Measurements from ENCODE around the gene KLHL26. TPM values are rescaled to one million over a fixed set of nuclear protein-coding genes. Genes with fewer than 3 reads are reported as not detected.

KLHL26 gene
- total and polyA plus RNA-seq, 2 of the 13 experiments (the other 11 are each of a cell fraction or from before 2014, with no cell fraction given), result 1.5 to 1.7 TPM

- TF ChIP-seq ATF6 (CRISPR knock-in tag; conservative IDR thresholded peaks at IDR 0.05) (no peak), ZKSCAN1 (IDR thresholded peaks at IDR 0.05; ENCODE audit: low read length) (no peak), JUND (CRISPR knock-in tag; IDR thresholded peaks at IDR 0.05) (no peak), SNAPC2 (CRISPR knock-in tag; IDR thresholded peaks at IDR 0.05) (no peak), KLF9 (CRISPR knock-in tag; IDR thresholded peaks at IDR 0.05; ENCODE audit: low read depth) (no peak), GFI1 (CRISPR knock-in tag; IDR thresholded peaks at IDR 0.05; ENCODE audit: borderline replicate concordance) (no peak), ATF2 (CRISPR knock-in tag; IDR thresholded peaks at IDR 0.05) (no peak), NPAS2 (CRISPR knock-in tag; IDR thresholded peaks at IDR 0.05; ENCODE audit: borderline replicate concordance) (no peak), MAF1 (CRISPR knock-in tag; IDR thresholded peaks at IDR 0.05; ENCODE audit: borderline replicate concordance) (no peak), MZF1 (CRISPR knock-in tag; IDR thresholded peaks at IDR 0.05; ENCODE audit: borderline replicate concordance) (no peak), ZNF235 (CRISPR knock-in tag; IDR thresholded peaks at IDR 0.05; ENCODE audit: borderline replicate concordance) (no peak), ZNF234 (CRISPR knock-in tag; conservative IDR thresholded peaks at IDR 0.05) (no peak), ZNF879 (CRISPR knock-in tag; IDR thresholded peaks at IDR 0.05) (no peak), ZNF33B (CRISPR knock-in tag; IDR thresholded peaks at IDR 0.05) (no peak), REXO4 (CRISPR knock-in tag; IDR thresholded peaks at IDR 0.05; ENCODE audit: borderline replicate concordance) (peak; percentile 53; the same call in 1 of the 2 replicates), ZBTB21 (CRISPR knock-in tag; IDR thresholded peaks at IDR 0.05) (no peak), ZNF10 (CRISPR knock-in tag; IDR thresholded peaks at IDR 0.05; ENCODE audit: borderline replicate concordance, low read depth) (no peak), ZNF768 (CRISPR knock-in tag; IDR thresholded peaks at IDR 0.05) (0 out of 2 replicates have a peak, but pooled peaks have one; percentile 11), KAT8 (CRISPR knock-in tag; IDR thresholded peaks at IDR 0.05) (peak; percentile 36; the same call in 1 of the 2 replicates), HDAC6 (IDR thresholded peaks at IDR 0.05; ENCODE audit: low read depth, low read length) (no peak), EZH2 (conservative IDR thresholded peaks at IDR 0.05; ENCODE audit: low read depth, low read length) (no peak), NR1H2 (CRISPR knock-in tag; IDR thresholded peaks at IDR 0.05; ENCODE audit: borderline replicate concordance, low read depth) (no peak), ZNF142 (CRISPR knock-in tag; IDR thresholded peaks at IDR 0.05) (no peak)
These were observed at the start of gene KLHL26 (continued) for GRCh38 chr19:18636969-18637629.
